ENCODE data around the gene POTEC. TPM values are rescaled to one million over a fixed set of nuclear protein-coding genes. Genes with fewer than 3 reads are reported as not detected.
"Not testable (repeated sequence)": the region's sequence is repeated elsewhere in the genome, so short reads cannot be mapped to it uniquely, and the experiment has no call there.

POTEC gene
- total RNA-seq, 1 experiment from 2014 or later: not detected

DNA sequence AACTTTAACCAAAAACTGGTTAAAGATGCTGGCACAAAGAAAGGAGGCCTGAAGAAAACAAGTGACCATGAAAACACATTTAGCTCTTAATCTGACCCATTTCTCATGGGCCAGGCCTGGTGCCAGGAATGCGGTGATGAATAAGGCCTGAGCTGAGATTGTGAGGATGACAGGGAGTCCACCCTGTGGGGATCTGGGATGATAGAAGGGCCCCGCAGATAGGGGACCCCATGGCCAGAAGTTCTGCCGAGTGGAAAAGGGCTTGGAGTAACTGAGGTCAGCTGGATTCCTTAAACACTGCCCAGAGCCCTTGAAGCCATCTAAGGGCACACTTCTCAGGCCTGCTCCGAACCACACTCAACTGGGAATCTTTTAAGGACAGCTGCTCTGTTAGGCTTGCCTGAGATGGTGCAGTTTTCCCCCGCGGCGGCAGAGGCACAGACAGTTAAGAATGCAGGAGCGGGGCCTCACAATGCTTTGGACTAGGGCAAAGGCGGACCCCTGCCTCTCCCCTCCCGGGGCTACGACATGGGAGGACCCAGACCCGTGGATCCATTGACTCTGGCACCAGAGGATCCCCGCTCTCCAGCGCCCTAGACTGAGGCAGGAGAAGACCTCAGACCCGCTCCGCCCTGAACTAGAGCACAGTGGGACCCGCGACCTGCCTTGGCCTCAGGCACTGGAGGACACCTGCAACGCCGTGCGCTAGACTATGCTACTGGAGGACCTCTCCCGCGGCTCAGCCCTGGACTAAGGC, 70.0 kb downstream of the POTEC start:
- H3K9me3 ChIP-seq (ENCODE audit: low read depth, low read length, poor library complexity, severe bottlenecking); H3K27me3 ChIP-seq (replicated peaks; ENCODE audit: insufficient read depth, low read depth, low read length, poor library complexity); H3K36me3 ChIP-seq (ENCODE audit: insufficient read depth, low read length, poor library complexity, severe bottlenecking); H3K4me3 ChIP-seq (ENCODE audit: low read depth, low read length, poor library complexity, severe bottlenecking); POLR2A ChIA-PET (ENCODE audit: low non-redundant PET); BruUV-seq (replicated peaks); CTCF ChIA-PET; H3K4me1 ChIP-seq (ENCODE audit: insufficient read depth, low read length, poor library complexity, severe bottlenecking); intact Hi-C loops (cut with micrococcal nuclease; ENCODE audit: unreplicated experiment); H3K27ac ChIP-seq (ENCODE audit: low read depth, low read length, poor library complexity, severe bottlenecking); DNase-seq (ENCODE audit: low spot score): not testable (repeated sequence)

DNA sequence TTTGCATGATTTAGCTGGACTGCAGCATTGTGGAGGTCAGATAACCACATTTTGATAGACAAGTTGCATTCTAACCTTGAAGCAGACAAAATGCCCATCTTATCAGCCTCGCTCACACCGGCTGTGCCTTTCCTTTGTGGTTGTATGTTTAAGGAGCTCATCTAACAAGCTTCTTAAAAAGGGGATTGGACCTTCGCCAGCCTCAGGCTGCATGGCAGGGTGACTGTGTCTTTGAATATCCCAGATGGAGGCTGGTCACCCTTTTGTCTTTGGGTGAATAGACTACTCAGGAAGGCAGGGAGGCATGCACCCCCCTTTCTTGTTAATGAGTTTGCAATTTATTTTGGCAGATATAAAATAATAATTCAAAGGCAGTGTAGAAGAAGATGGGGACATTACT, 72.1 kb downstream of the POTEC start:
- H3K27me3 ChIP-seq (replicated peaks; ENCODE audit: insufficient read depth, low read depth, low read length, poor library complexity); H3K4me1 ChIP-seq (ENCODE audit: insufficient read depth, low read length, poor library complexity, severe bottlenecking); H3K4me3 ChIP-seq (ENCODE audit: low read depth, low read length, poor library complexity, severe bottlenecking); BruUV-seq (replicated peaks); intact Hi-C loops (cut with micrococcal nuclease; ENCODE audit: unreplicated experiment); POLR2A ChIA-PET (ENCODE audit: low non-redundant PET); H3K9me3 ChIP-seq (ENCODE audit: low read depth, low read length, poor library complexity, severe bottlenecking); H3K27ac ChIP-seq (ENCODE audit: low read depth, low read length, poor library complexity, severe bottlenecking); DNase-seq (ENCODE audit: low spot score); H3K36me3 ChIP-seq (ENCODE audit: insufficient read depth, low read length, poor library complexity, severe bottlenecking); CTCF ChIA-PET: not testable (repeated sequence)

GRCh38 chr18:14470446-14470845, 73.0 kb downstream of the POTEC start:
- BruUV-seq (replicated peaks); H3K4me3 ChIP-seq (ENCODE audit: low read depth, low read length, poor library complexity, severe bottlenecking); CTCF ChIA-PET; H3K27me3 ChIP-seq (replicated peaks; ENCODE audit: insufficient read depth, low read depth, low read length, poor library complexity); H3K27ac ChIP-seq (ENCODE audit: low read depth, low read length, poor library complexity, severe bottlenecking); POLR2A ChIA-PET (ENCODE audit: low non-redundant PET); H3K4me1 ChIP-seq (ENCODE audit: insufficient read depth, low read length, poor library complexity, severe bottlenecking); H3K9me3 ChIP-seq (ENCODE audit: low read depth, low read length, poor library complexity, severe bottlenecking); H3K36me3 ChIP-seq (ENCODE audit: insufficient read depth, low read length, poor library complexity, severe bottlenecking); DNase-seq (ENCODE audit: low spot score); intact Hi-C loops (cut with micrococcal nuclease; ENCODE audit: unreplicated experiment): not testable (repeated sequence)

DNA sequence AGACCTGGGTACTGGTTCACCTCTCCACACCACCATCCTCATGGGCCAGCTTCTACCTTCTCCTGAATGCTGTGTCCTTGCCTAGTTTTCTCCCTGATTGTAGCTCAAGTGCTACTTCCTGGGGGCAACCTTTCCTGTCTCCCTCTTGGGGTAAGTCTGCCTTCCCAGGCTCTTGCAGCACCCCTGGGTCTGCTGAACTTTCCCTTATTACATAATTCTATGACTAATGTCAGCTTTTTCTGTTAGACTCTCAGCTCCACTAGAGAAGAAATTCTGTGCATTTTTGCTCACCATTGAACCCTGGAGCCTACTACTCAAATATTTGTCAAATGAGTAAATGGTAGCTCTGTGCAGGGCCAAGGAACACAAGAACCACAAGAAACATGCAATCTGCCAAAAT, 73.4 kb downstream of the POTEC start:
- POLR2A ChIA-PET (ENCODE audit: low non-redundant PET); DNase-seq (ENCODE audit: low spot score); H3K27ac ChIP-seq (ENCODE audit: low read depth, low read length, poor library complexity, severe bottlenecking); intact Hi-C loops (cut with micrococcal nuclease; ENCODE audit: unreplicated experiment); H3K9me3 ChIP-seq (ENCODE audit: low read depth, low read length, poor library complexity, severe bottlenecking); H3K4me3 ChIP-seq (ENCODE audit: low read depth, low read length, poor library complexity, severe bottlenecking); H3K36me3 ChIP-seq (ENCODE audit: insufficient read depth, low read length, poor library complexity, severe bottlenecking); BruUV-seq (replicated peaks); CTCF ChIA-PET; H3K4me1 ChIP-seq (ENCODE audit: insufficient read depth, low read length, poor library complexity, severe bottlenecking); H3K27me3 ChIP-seq (replicated peaks; ENCODE audit: insufficient read depth, low read depth, low read length, poor library complexity): not testable (repeated sequence)

- DNase-seq (ENCODE audit: low spot score); CTCF ChIA-PET; intact Hi-C loops (cut with micrococcal nuclease; ENCODE audit: unreplicated experiment); POLR2A ChIA-PET (ENCODE audit: low non-redundant PET); H3K4me1 ChIP-seq (ENCODE audit: insufficient read depth, low read length, poor library complexity, severe bottlenecking); BruUV-seq (replicated peaks); H3K4me3 ChIP-seq (ENCODE audit: low read depth, low read length, poor library complexity, severe bottlenecking); H3K27me3 ChIP-seq (replicated peaks; ENCODE audit: insufficient read depth, low read depth, low read length, poor library complexity); H3K27ac ChIP-seq (ENCODE audit: low read depth, low read length, poor library complexity, severe bottlenecking); H3K36me3 ChIP-seq (ENCODE audit: insufficient read depth, low read length, poor library complexity, severe bottlenecking); H3K9me3 ChIP-seq (ENCODE audit: low read depth, low read length, poor library complexity, severe bottlenecking): not testable (repeated sequence)
Observed at GRCh38 chr18:14465989-14466388, 77.4 kb downstream of the POTEC start.

Other genes starting within 250 kb of the POTEC start
- gene ANKRD30B, start 204.6 kb upstream of the POTEC start, total RNA-seq (2021): not detected in 2 replicates

Data from A673 (cell line).